Measurements from ENCODE around the gene SYT3. TPM values are rescaled to one million over a fixed set of nuclear protein-coding genes. Genes with fewer than 3 reads are reported as not detected.

The SYT3 gene
- total and polyA plus RNA-seq, 2 of the 8 experiments (the other 6 are each of a cell fraction or from before 2014, with no cell fraction given), result 6.7 to 17.3 TPM

DNA sequence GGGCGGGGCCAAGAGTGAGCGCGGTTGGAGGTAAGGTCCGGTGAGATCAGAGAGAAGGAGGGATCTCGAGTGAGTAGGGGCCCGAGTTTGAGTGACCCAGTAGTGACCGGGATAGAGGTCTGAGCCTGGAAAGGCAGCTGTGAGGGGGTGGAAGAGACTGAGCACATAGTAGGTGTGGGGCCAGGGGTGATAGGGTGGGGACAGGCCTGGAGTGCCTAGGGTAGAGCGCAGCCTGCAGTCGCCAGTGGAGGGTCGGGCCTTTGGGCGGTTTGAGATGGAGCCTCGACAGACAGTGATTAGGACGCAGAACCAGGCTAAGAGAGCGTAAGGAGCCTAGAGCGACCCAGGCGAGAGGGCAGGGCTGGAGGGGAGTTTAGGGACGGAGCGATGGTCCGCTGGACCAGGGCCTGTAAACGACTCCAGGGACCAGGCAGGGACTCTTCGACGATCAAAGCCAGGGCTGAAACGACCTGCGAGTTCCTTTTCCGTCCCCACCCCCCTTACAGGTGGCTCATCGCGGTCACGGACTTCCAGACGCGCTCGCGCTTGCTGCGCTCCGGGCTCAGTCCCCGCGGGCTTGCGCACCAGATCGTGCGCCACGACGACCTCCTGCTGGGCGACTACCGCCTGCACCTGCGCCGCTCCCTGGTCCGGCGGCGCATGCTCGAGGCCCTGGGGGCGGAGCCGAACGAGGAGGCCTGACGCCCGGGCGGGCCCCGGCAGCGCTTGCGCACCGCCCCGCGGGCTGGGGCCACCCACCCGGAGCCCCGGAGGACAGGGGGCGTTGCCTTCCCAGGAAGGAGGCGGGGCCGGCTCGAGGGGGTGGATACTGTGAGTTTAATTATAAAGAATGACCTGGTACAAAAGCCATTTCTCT, 19.0 kb upstream of the SYT3 start:
- peak overlapping the region; percentile 45 for H2AK5ac ChIP-seq (ENCODE audit: low read depth, low read length)
- 2% methylated on average over 45 of the region's 67 CpGs; no CpG with 5 or more reads in 1 of the 2 experiments for WGBS, 2 experiments (ENCODE audit: extremely low coverage in 1 of 2, insufficient coverage in 1 of 2, insufficient read length in 1 of 2, insufficient replicate concordance in 2 of 2, low coverage in 1 of 2, low lambda C conversion rate in 2 of 2, missing lambda C conversion rate in 1 of 2)
- peak overlapping the region; percentile 95 for H2BK5ac ChIP-seq (ENCODE audit: low read depth, low read length)
- H3K18ac ChIP-seq (ENCODE audit: extremely low read depth, low read length), result peak overlapping the region; percentile 97
- H4K8ac ChIP-seq (ENCODE audit: extremely low read depth, insufficient read depth, low read length), result peak overlapping the region; percentile 90
- peak overlapping the region; percentile 87 for H3K27ac ChIP-seq (ENCODE audit: low read depth, low read length)
- peak overlapping the region; percentile 44; the same call in 1 of the 2 replicates for H2BK12ac ChIP-seq (ENCODE audit: low read depth, low read length)
- H3K23ac ChIP-seq (ENCODE audit: insufficient read length), result no peak overlapping the region
- peak overlapping the region; percentile 96 to 97 for H3K4me2 ChIP-seq (ENCODE audit: insufficient read depth in 1 of 2, low read depth in 2 of 2, low read length in 2 of 2)
- no peak overlapping the region for H2BK20ac ChIP-seq (ENCODE audit: low read length)
- H3K14ac ChIP-seq (ENCODE audit: insufficient read length), result peak overlapping the region; percentile 4
- peak overlapping the region; percentile 61 to 87 (median 84) for H3K9ac ChIP-seq (replicated peaks in 1 of 4; ENCODE audit: extremely low read depth in 1 of 4, low read depth in 3 of 4, low read length in 3 of 4)
- H2BK120ac ChIP-seq (replicated peaks; ENCODE audit: low read depth, low read length), result no peak overlapping the region
- H4K20me1 ChIP-seq (replicated peaks in 1 of 2; ENCODE audit: control insufficient read depth in 1 of 2, insufficient read depth in 2 of 2, low read length in 2 of 2), result peaks cover 0 to 9% of the 10 kb centered on the region in 2 experiments
- no peaks in the 10 kb centered on the region; a peak in 3 of 7 replicates for H3K27me3 ChIP-seq (replicated peaks in 1 of 4; ENCODE audit: control insufficient read depth in 3 of 4, extremely low read depth in 1 of 4, insufficient read depth in 3 of 4, low read length in 3 of 4)
- H3K4ac ChIP-seq (replicated peaks; ENCODE audit: insufficient read length, low read depth, low read length), result peak overlapping the region; percentile 98
- H3K79me1 ChIP-seq (ENCODE audit: low read depth, low read length), result no peaks in the 10 kb centered on the region
- POLR2A ChIA-PET (ENCODE audit: partially characterized antibody), result no interaction called here
- no peaks in the 10 kb centered on the region for H3K79me2 ChIP-seq (ENCODE audit: control insufficient read depth in 1 of 2, insufficient read depth in 2 of 2, low read length in 2 of 2)
- H3K9me3 ChIP-seq (ENCODE audit: insufficient read depth in 2 of 2, low read depth in 1 of 2, low read length in 1 of 2), result no peaks in the 10 kb centered on the region
- peak overlapping the region; percentile 99; the same call in 1 of the 2 replicates for H2BK15ac ChIP-seq (ENCODE audit: low read length)
- peak overlapping the region; percentile 87 for H3K56ac ChIP-seq (replicated peaks; ENCODE audit: insufficient read length, low read depth, low read length)
- peak overlapping the region; percentile 80 to 88 (median 84) for H3K4me3 ChIP-seq (ENCODE audit: extremely low read depth in 1 of 4, insufficient read depth in 2 of 4, low read depth in 3 of 4, low read length in 4 of 4)
- peak overlapping the region; percentile 99 for H4K91ac ChIP-seq (replicated peaks; ENCODE audit: insufficient read length, low read length)
- H3K23me2 ChIP-seq (ENCODE audit: low read depth, low read length), result peaks cover 14% of the 10 kb centered on the region
- H4K5ac ChIP-seq (ENCODE audit: insufficient read length, low read depth, low read length), result peak overlapping the region; percentile 97
- no peaks in the 10 kb centered on the region for H3K36me3 ChIP-seq (ENCODE audit: control insufficient read depth in 2 of 4, insufficient read depth in 4 of 4, low read length in 3 of 4)
- DNase-seq (ENCODE audit: low read depth in 1 of 2, low spot score in 2 of 2) (peak; percentile 65 to 95), FAIRE-seq (peak; percentile 58)
- peaks cover 2 to 11% (median 6%) of the 10 kb centered on the region in 4 experiments; a peak in 6 of 7 replicates for H3K4me1 ChIP-seq (replicated peaks in 1 of 4; ENCODE audit: control insufficient read depth in 3 of 4, insufficient read depth in 4 of 4, low read length in 3 of 4)
- no peak overlapping the region for H2AFZ ChIP-seq (ENCODE audit: low read length)
- CTCF ChIA-PET (ENCODE audit: partially characterized antibody), result no interaction called here
- TF ChIP-seq RAD21 (IDR thresholded peaks at IDR 0.05 in 1 of 2, conservative IDR thresholded peaks at IDR 0.05 in 1 of 2; ENCODE audit: low read depth in 2 of 2, low read length in 2 of 2), result no peak; a peak in 1 of 4 replicates
- TF ChIP-seq TCF12 (IDR thresholded peaks at IDR 0.05; ENCODE audit: low read depth, low read length), result no peak
- TF ChIP-seq JUN (IDR thresholded peaks at IDR 0.05; ENCODE audit: low read depth, low read length), result no peak
- no peak for TF ChIP-seq RNF2 (IDR thresholded peaks at IDR 0.05; ENCODE audit: borderline replicate concordance, low read depth, low read length, missing control alignments, poor library complexity, severe bottlenecking)
- no peak for TF ChIP-seq POU5F1 (IDR thresholded peaks at IDR 0.05; ENCODE audit: low read depth, low read length)
- no peak for TF ChIP-seq TBP (IDR thresholded peaks at IDR 0.05; ENCODE audit: low read depth, low read length)
- TF ChIP-seq SP2 (IDR thresholded peaks at IDR 0.05; ENCODE audit: low read length), result no peak
- TF ChIP-seq, protein P1, sequence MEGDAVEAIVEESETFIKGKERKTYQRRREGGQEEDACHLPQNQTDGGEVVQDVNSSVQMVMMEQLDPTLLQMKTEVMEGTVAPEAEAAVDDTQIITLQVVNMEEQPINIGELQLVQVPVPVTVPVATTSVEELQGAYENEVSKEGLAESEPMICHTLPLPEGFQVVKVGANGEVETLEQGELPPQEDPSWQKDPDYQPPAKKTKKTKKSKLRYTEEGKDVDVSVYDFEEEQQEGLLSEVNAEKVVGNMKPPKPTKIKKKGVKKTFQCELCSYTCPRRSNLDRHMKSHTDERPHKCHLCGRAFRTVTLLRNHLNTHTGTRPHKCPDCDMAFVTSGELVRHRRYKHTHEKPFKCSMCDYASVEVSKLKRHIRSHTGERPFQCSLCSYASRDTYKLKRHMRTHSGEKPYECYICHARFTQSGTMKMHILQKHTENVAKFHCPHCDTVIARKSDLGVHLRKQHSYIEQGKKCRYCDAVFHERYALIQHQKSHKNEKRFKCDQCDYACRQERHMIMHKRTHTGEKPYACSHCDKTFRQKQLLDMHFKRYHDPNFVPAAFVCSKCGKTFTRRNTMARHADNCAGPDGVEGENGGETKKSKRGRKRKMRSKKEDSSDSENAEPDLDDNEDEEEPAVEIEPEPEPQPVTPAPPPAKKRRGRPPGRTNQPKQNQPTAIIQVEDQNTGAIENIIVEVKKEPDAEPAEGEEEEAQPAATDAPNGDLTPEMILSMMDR (IDR thresholded peaks at IDR 0.05; ENCODE audit: control extremely low read depth in 1 of 3, insufficient read depth in 1 of 3, low read depth in 1 of 3, low read length in 3 of 3), result no peak
- no peak for TF ChIP-seq SIRT6 (IDR thresholded peaks at IDR 0.05; ENCODE audit: low read length)

Measured in H1 (cell line).